Measurements from ENCODE around the gene MMP7. TPM values are rescaled to one million over a fixed set of nuclear protein-coding genes. Genes with fewer than 3 reads are reported as not detected.

The MMP7 gene
- total RNA-seq, 2 donors from 2014 or later = 54.5 to 105 TPM

DNA sequence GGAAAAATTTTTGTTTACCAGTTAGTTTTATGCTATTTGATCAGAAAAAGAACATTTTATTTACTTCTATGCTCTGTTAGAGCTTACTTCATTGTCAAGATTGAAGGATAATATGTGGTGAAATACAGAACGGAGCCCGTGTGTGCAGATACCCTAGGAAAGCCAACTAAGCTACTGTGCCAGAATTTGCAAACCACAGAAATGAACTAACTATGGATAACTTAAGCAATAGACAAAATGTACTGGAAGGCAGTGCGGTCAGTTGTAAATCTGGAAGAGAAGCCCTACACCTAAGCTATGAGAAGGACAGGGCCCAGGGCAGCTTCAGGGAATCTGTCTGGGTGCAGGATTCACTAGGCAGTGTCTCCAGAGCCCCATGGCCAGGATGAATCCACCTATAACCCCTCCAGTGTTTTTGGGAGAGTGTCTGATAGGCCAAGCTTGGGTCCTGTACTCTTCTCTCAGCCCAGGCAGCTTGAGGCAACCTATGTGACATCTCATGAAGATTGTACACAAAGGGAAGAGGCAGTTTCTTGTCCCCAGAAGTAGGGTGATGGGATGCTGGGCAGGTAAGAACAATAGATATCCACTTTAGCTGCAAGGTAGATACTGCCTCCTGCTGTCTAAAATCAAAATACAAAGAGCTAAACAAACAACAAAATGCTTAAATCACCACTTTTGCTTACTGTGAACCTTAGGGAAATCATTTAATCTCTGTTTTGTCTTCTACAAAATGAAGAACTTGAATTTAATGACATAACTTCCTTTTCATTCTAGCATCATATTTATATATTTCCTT, 12.1 kb downstream of the MMP7 start:
- H3K9me3 ChIP-seq = no peaks in the 10 kb centered on the region
- H3K36me3 ChIP-seq (replicated peaks in 1 of 2; ENCODE audit: insufficient read depth in 1 of 2, low read depth in 2 of 2) = no peaks in the 10 kb centered on the region
- H3K27ac ChIP-seq = no peak overlapping the region
- TF ChIP-seq POLR2A (IDR thresholded peaks at IDR 0.05) = no peak
- TF ChIP-seq, protein P1, sequence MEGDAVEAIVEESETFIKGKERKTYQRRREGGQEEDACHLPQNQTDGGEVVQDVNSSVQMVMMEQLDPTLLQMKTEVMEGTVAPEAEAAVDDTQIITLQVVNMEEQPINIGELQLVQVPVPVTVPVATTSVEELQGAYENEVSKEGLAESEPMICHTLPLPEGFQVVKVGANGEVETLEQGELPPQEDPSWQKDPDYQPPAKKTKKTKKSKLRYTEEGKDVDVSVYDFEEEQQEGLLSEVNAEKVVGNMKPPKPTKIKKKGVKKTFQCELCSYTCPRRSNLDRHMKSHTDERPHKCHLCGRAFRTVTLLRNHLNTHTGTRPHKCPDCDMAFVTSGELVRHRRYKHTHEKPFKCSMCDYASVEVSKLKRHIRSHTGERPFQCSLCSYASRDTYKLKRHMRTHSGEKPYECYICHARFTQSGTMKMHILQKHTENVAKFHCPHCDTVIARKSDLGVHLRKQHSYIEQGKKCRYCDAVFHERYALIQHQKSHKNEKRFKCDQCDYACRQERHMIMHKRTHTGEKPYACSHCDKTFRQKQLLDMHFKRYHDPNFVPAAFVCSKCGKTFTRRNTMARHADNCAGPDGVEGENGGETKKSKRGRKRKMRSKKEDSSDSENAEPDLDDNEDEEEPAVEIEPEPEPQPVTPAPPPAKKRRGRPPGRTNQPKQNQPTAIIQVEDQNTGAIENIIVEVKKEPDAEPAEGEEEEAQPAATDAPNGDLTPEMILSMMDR (IDR thresholded peaks at IDR 0.05) = no peak
- H3K27me3 ChIP-seq = no peaks in the 10 kb centered on the region
- H3K4me3 ChIP-seq = no peak overlapping the region
- WGBS, 2 donors = 82 to 89% methylated on average over 3 of the region's 3 CpGs
- H3K4me1 ChIP-seq = no peaks in the 10 kb centered on the region
- intact Hi-C loops (cut with DNase I) = no loop called here
- ATAC-seq (no peak), DNase-seq (no peak)

DNA sequence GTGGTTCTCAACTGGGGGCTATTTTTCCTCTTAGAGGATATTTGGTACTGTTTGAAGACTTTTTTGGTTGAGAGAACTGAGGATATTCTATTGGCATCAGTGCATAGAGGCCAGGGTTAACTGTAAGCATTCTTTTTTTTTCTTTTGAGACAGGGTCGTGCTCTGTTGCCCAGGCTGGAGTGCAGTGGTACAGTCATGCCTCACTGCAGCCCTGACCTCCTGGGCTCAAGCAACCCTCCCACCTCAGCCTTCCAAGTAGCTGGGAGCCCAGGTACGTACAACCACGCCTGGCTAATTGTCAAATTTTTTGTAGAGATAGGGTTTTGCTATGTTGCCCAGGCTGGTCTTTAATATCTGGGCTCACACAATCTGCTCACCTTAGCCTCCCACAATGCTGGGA, 12.9 kb downstream of the MMP7 start:
- intact Hi-C loops (cut with DNase I) = no loop called here
- 75% methylated on average over 3 of the region's 3 CpGs for WGBS, 2 donors
- no peaks in the 10 kb centered on the region for H3K36me3 ChIP-seq (replicated peaks in 1 of 2; ENCODE audit: insufficient read depth in 1 of 2, low read depth in 2 of 2)
- H3K27me3 ChIP-seq = no peaks in the 10 kb centered on the region
- H3K4me3 ChIP-seq = no peak overlapping the region
- TF ChIP-seq POLR2A (IDR thresholded peaks at IDR 0.05) = no peak
- TF ChIP-seq, protein P1 (IDR thresholded peaks at IDR 0.05) = no peak
- no peaks in the 10 kb centered on the region for H3K9me3 ChIP-seq
- no peak overlapping the region for H3K27ac ChIP-seq
- H3K4me1 ChIP-seq = no peaks in the 10 kb centered on the region
- DNase-seq (no peak), ATAC-seq (no peak)

DNA sequence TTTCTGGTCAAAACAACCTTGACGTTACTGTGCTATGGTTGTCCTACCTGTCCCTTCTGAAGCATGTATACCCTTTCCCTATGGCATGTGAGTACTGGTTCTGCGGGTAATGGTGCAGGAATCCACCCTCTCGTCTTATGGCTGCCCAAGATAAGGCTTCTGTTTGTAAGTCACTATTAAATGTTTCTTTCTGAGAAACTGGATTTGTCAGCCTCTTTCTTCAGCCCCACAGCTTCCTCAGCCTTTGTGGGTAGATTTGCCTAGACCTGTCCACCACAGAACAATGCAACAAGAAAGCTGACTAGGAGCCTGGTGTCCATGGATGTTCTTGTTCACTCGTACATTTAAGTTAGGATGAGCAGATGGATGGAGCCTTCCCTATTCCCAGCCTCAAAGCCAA, 14.4 kb downstream of the MMP7 start:
- Histone ChIP-seq H3K27ac (no peak overlapping the region), H3K4me3 (no peak overlapping the region), H3K9me3 (no peaks in the 10 kb centered on the region), H3K4me1 (no peaks in the 10 kb centered on the region), H3K27me3 (no peaks in the 10 kb centered on the region), H3K36me3 (replicated peaks in 1 of 2; ENCODE audit: insufficient read depth in 1 of 2, low read depth in 2 of 2) (no peaks in the 10 kb centered on the region)
- no peak for TF ChIP-seq POLR2A (IDR thresholded peaks at IDR 0.05)
- TF ChIP-seq, protein P1 (IDR thresholded peaks at IDR 0.05) = no peak
- 92% methylated on average over 4 of the region's 4 CpGs for WGBS, 2 donors
- DNase-seq (no peak), ATAC-seq (no peak)
- intact Hi-C loops (cut with DNase I) = no loop called here

DNA sequence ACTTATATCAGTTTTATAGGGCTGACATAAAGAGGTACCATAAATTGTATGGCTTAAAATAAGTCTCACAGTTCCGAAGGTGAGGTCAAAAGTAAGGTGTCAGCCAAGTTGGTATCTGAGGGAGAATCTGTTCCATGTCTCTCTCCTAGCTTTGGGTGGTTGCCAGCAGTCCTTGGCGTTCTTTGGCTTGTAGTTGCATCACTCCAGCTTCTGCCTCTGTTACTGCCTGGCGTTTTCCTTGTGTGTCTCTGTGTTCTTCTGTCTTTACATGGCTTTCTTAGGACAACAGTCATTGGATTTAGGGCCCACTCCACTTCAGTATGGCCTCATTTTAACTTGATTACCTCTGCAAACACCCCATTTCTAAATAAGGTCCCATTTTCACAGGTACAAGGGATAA, 16.7 kb downstream of the MMP7 start:
- no peaks in the 10 kb centered on the region for H3K36me3 ChIP-seq (replicated peaks in 1 of 2; ENCODE audit: insufficient read depth in 1 of 2, low read depth in 2 of 2)
- H3K27ac ChIP-seq = no peak overlapping the region
- H3K9me3 ChIP-seq = no peaks in the 10 kb centered on the region
- no peak for TF ChIP-seq POLR2A (IDR thresholded peaks at IDR 0.05)
- TF ChIP-seq, protein P1 (IDR thresholded peaks at IDR 0.05) = no peak
- DNase-seq (peak; percentile 14 to 41 (median 32)), ATAC-seq (no peak)
- intact Hi-C loops (cut with DNase I) = no loop called here
- H3K27me3 ChIP-seq = no peaks in the 10 kb centered on the region
- no peaks in the 10 kb centered on the region for H3K4me1 ChIP-seq
- 27 to 33% methylated on average over 3 of the region's 3 CpGs for WGBS, 2 donors
- no peak overlapping the region for H3K4me3 ChIP-seq
